Activated B cell treated with CpG ODN at 0.5 μM for 24 hours (primary cell): ENCODE results near the gene RTP3. TPM values are rescaled to one million over a fixed set of nuclear protein-coding genes. Genes with fewer than 3 reads are reported as not detected.

ENCODE experiments used
- ATAC-seq: fragments of 200-7000 bp; cut with Tn5 transposase; one replicate; pipeline ENCODE4 v1.10.0; 2021; ENCODE audit warnings: low read depth, mild to moderate bottlenecking, moderate library complexity
- CTCF ChIA-PET: fragments of 350-600 bp; sonication (Branson Sonifier 250); formaldehyde crosslinking; loops from one replicate; lab custom pipeline; 2021; ENCODE audit warnings: antibody characterized with exemption; lab: Charles Lee
- POLR2A ChIA-PET: fragments of 350-600 bp; sonication (Branson Sonifier 250); formaldehyde crosslinking; loops from one replicate; lab custom pipeline; 2021; ENCODE audit warnings: antibody characterized with exemption; lab: Charles Lee
- DNase-seq: peaks from one replicate; pipeline ENCODE4 v3.0.0; 2022
- H3K27ac Mint-ChIP-seq: one replicate; pipeline ENCODE4 v1.8.0; 2020; ENCODE audit warnings: mixed read lengths
- H3K27me3 Mint-ChIP-seq: one replicate; pipeline ENCODE4 v1.8.0; 2021; ENCODE audit warnings: mixed read lengths
- H3K36me3 Mint-ChIP-seq: one replicate; pipeline ENCODE4 v1.8.0; 2021; ENCODE audit warnings: low read depth, mixed read lengths
- H3K4me1 Mint-ChIP-seq: one replicate; pipeline ENCODE4 v1.8.0; 2021; ENCODE audit warnings: mixed read lengths
- H3K4me3 Mint-ChIP-seq: one replicate; pipeline ENCODE4 v1.8.0; 2020; ENCODE audit warnings: mild to moderate bottlenecking, mixed read lengths
- H3K9me3 Mint-ChIP-seq: one replicate; pipeline ENCODE4 v1.8.0; 2020; ENCODE audit warnings: mixed read lengths
- CTCF ChIP-seq: fragments of 200-600 bp; IDR thresholded peaks from one replicate; pipeline ENCODE4 v1.8.0; 2022; ENCODE audit warnings: antibody characterized with exemption, mild to moderate bottlenecking
- intact Hi-C: fragments of 100-400 bp; cut with micrococcal nuclease; formaldehyde crosslinking; loops from one replicate; pipeline ENCODE4 v1.15.1; 2024
- total RNA-seq: library from RNA; stranded (reverse); gene quantifications from 2 replicates; pipeline ENCODE4 v1.2.3, GENCODE V29; 2022

RTP3 gene
- total RNA-seq, 1 donor from 2014 or later = not detected

GRCh38 chr3:46501702-46502101 lies 3.9 kb downstream of the RTP3 start:
- ChIA-PET POLR2A (no interaction called here), CTCF (interaction anchor here (2.1 kb wide), 1 partner anchor 13 kb away, joined by 10 read pairs; no protein-coding TSS in a partner anchor)
- DNase-seq (no peak), ATAC-seq (no peak)
- Mint-ChIP-seq H3K4me3 (no peak overlapping the region), H3K27ac (no peak overlapping the region), H3K27me3 (no peaks in the 10 kb centered on the region), H3K9me3 (peaks cover 10% of the 10 kb centered on the region), H3K36me3 (no peaks in the 10 kb centered on the region), H3K4me1 (peaks cover 47% of the 10 kb centered on the region)
- intact Hi-C loops = no loop called here
- no peak for TF ChIP-seq CTCF

- no peaks in the 10 kb centered on the region for H3K36me3 Mint-ChIP-seq
- CTCF ChIA-PET = interaction anchor here (1.0 to 2.1 kb wide), 3 partner anchors 14 to 127 kb away, joined by 4 to 10 read pairs (median 5); no protein-coding TSS in a partner anchor
- H3K4me3 Mint-ChIP-seq = no peak overlapping the region
- TF ChIP-seq CTCF = no peak
- H3K27me3 Mint-ChIP-seq = no peaks in the 10 kb centered on the region
- H3K4me1 Mint-ChIP-seq = peaks cover 43% of the 10 kb centered on the region
- POLR2A ChIA-PET = interaction anchor here (0.6 to 1.7 kb wide), 3 partner anchors 35 to 1986 kb away, joined by 4 to 7 read pairs (median 4); no protein-coding TSS in a partner anchor
- DNase-seq = no peak
- ATAC-seq = no peak
- H3K9me3 Mint-ChIP-seq = peaks cover 10% of the 10 kb centered on the region
- H3K27ac Mint-ChIP-seq = no peak overlapping the region
- intact Hi-C loops = no loop called here
Measured at GRCh38 chr3:46503200-46503874, 5.6 kb downstream of the RTP3 start.

GRCh38 chr3:46504789-46505188 lies 7.0 kb downstream of the RTP3 start:
- H3K36me3 Mint-ChIP-seq = no peaks in the 10 kb centered on the region
- peaks cover 10% of the 10 kb centered on the region for H3K9me3 Mint-ChIP-seq
- intact Hi-C loops = loop anchor here (2.0 kb wide), 1 partner anchor 34 kb away; no protein-coding TSS in a partner anchor
- ATAC-seq (peak; percentile 77), DNase-seq (no peak)
- ChIA-PET CTCF (no interaction called here), POLR2A (no interaction called here)
- peak overlapping the region; percentile 65 for H3K27ac Mint-ChIP-seq
- no peak overlapping the region for H3K4me3 Mint-ChIP-seq
- H3K27me3 Mint-ChIP-seq = no peaks in the 10 kb centered on the region
- no peak for TF ChIP-seq CTCF
- peaks cover 43% of the 10 kb centered on the region for H3K4me1 Mint-ChIP-seq

GRCh38 chr3:46505953-46506352 lies 8.2 kb downstream of the RTP3 start:
- DNase-seq = no peak
- H3K36me3 Mint-ChIP-seq = no peaks in the 10 kb centered on the region
- ChIA-PET POLR2A (no interaction called here), CTCF (no interaction called here)
- no peak overlapping the region for H3K4me3 Mint-ChIP-seq
- H3K27ac Mint-ChIP-seq = no peak overlapping the region
- no peak for TF ChIP-seq CTCF
- peaks cover 35% of the 10 kb centered on the region for H3K4me1 Mint-ChIP-seq
- no peak for ATAC-seq
- H3K9me3 Mint-ChIP-seq = peaks cover 10% of the 10 kb centered on the region
- intact Hi-C loops = loop anchor here (2.0 kb wide), 1 partner anchor 33 kb away; no protein-coding TSS in a partner anchor
- no peaks in the 10 kb centered on the region for H3K27me3 Mint-ChIP-seq

GRCh38 chr3:46506526-46506925 lies 8.8 kb downstream of the RTP3 start:
- Mint-ChIP-seq H3K4me1 (peaks cover 29% of the 10 kb centered on the region), H3K36me3 (no peaks in the 10 kb centered on the region), H3K9me3 (peaks cover 10% of the 10 kb centered on the region), H3K4me3 (no peak overlapping the region), H3K27ac (no peak overlapping the region), H3K27me3 (no peaks in the 10 kb centered on the region)
- ATAC-seq = no peak
- no peak for DNase-seq
- POLR2A ChIA-PET = no interaction called here
- CTCF ChIA-PET = no interaction called here
- TF ChIP-seq CTCF = no peak
- intact Hi-C loops = no loop called here
